HEK293T (cell line): ENCODE results near the gene PTH2.

Experiments used
- HDGF ChIP-seq: fragments of 450-650 bp; IDR thresholded peaks from 2 replicates; pipeline ENCODE4 v1.6.1; 2017; ENCODE audit warnings: antibody characterized with exemption, borderline replicate concordance
- PKNOX1 ChIP-seq: fragments of 450-650 bp; IDR thresholded peaks from 2 replicates; pipeline ENCODE4 v1.6.1; 2016
- TARDBP ChIP-seq: fragments of 450-650 bp; IDR thresholded peaks from 2 replicates; pipeline ENCODE4 v1.6.1; 2016
- ZNF384 ChIP-seq: fragments of 450-650 bp; IDR thresholded peaks from 2 replicates; pipeline ENCODE4 v1.6.1; 2016

GRCh38 chr19:49425178-49425577 lies 1.9 kb upstream of the PTH2 start, which contains the start of gene GFY:
- TF ChIP-seq ZNF384 (no peak), PKNOX1 (no peak), TARDBP (no peak), HDGF (no peak)
